K562 (cell line): ENCODE results near the gene HYAL4. TPM values are rescaled to one million over a fixed set of nuclear protein-coding genes. Genes with fewer than 3 reads are reported as not detected.

Experiments
- ATAC-seq: fragments of 200-7000 bp; cut with Tn5 transposase; 3 replicates; pipeline ENCODE4 v1.9.1; 2020; ENCODE audit warnings: moderate library complexity
- BruUV-seq: library from RNA; stranded (reverse); fragments of 400-500 nt; replicated peaks from 2 replicates; lab custom pipeline; 2021; lab: Mats Ljungman, UMichigan
- CTCF ChIA-PET: fragments of 300-600 bp; formaldehyde crosslinking; extraction: SDS; loops from one replicate; lab custom pipeline; 2021; ENCODE audit warnings: low intra/inter-chr PET ratio; lab: Yijun Ruan, JAX
- POLR2A ChIA-PET: fragments of 300-600, 350-650 bp; sonication (Branson Sonifier 250); formaldehyde crosslinking; extraction: SDS; loops from one replicate; lab custom pipeline; 2021; ENCODE audit warnings: antibody characterized with exemption, inconsistent platforms; lab: Yijun Ruan, JAX
- DNase-seq, 4 experiments: peaks; one replicate each; pipeline versions ENCODE4 v3.0.0 to v3.0.0-alpha.2; 2011 to 2018; ENCODE audit warnings: low spot score in 3 of 4, mixed read lengths in 3 of 4; ENCODE audit errors: extremely low read depth in 1 of 4
- FAIRE-seq: peaks from 2 replicates; lab custom pipeline; 2011; peaks lifted over from hg19 to GRCh38; lab: Jason Lieb, UNC
- H2AFZ ChIP-seq: 2 replicates; pipeline ENCODE4 v1.6.0; 2011; ENCODE audit warnings: low read depth, low read length, control low read depth, inconsistent platforms
- H3K27ac ChIP-seq: fragments of 200-600 bp; 3 replicates; pipeline ENCODE4 v1.8.0; 2011; ENCODE audit warnings: low read depth, mild to moderate bottlenecking, control low read depth, inconsistent platforms, low read length, moderate library complexity, mixed read lengths; ENCODE audit errors: extremely low read depth
- H3K27me3 ChIP-seq, 2 experiments: fragments of 300-600 bp in 1 of 2; 2 replicates in 1 of 2; 3 replicates in 1 of 2; pipeline versions ENCODE4 v1.6.0 to v1.8.0; 2011; ENCODE audit warnings: inconsistent platforms in 2 of 2, low read length in 2 of 2, mild to moderate bottlenecking in 1 of 2, mixed read lengths in 1 of 2, moderate library complexity in 1 of 2; ENCODE audit not compliant: control insufficient read depth in 2 of 2, insufficient read depth in 2 of 2
- H3K36me3 ChIP-seq: fragments of 300-600 bp; 3 replicates; pipeline ENCODE4 v1.8.0; 2011; ENCODE audit warnings: mild to moderate bottlenecking, low read length, inconsistent platforms; ENCODE audit not compliant: control insufficient read depth, insufficient read depth
- H3K4me1 ChIP-seq, 2 experiments: fragments of 200-600 bp in 1 of 2; replicated peaks in 1 of 2; 2 replicates in 1 of 2; 3 replicates in 1 of 2; pipeline versions ENCODE4 v1.5.1 to v1.8.0; 2011; ENCODE audit warnings: inconsistent platforms in 2 of 2, low read length in 2 of 2, mild to moderate bottlenecking in 1 of 2, mixed read lengths in 1 of 2, moderate library complexity in 1 of 2; ENCODE audit not compliant: control insufficient read depth in 2 of 2, insufficient read depth in 2 of 2
- H3K4me2 ChIP-seq: 2 replicates; pipeline ENCODE4 v1.6.1; 2011; ENCODE audit warnings: low read length, control low read depth, inconsistent platforms, mixed read lengths; ENCODE audit not compliant: insufficient read depth
- H3K4me3 ChIP-seq: fragments of 200-600 bp; sonication (generic), shearing (Covaris generic); 2 replicates; pipeline ENCODE4 v1.5.1; 2016; ENCODE audit warnings: control low read depth, inconsistent platforms
- H3K79me2 ChIP-seq: fragments of 200-600 bp; 3 replicates; pipeline ENCODE4 v1.8.0; 2011; ENCODE audit warnings: low read length, inconsistent platforms; ENCODE audit not compliant: control insufficient read depth, insufficient read depth
- H3K9ac ChIP-seq, 2 experiments: 2 replicates each; pipeline versions ENCODE4 v1.6.0 to v1.6.1; 2011; ENCODE audit warnings: low read depth in 2 of 2, low read length in 2 of 2, control low read depth in 1 of 2, inconsistent platforms in 1 of 2, mild to moderate bottlenecking in 1 of 2, mixed read lengths in 1 of 2; ENCODE audit not compliant: insufficient read depth in 1 of 2
- H3K9me1 ChIP-seq: one replicate; pipeline ENCODE4 v1.6.0; 2011; ENCODE audit warnings: inconsistent platforms, mild to moderate bottlenecking, low read length, moderate library complexity; ENCODE audit not compliant: control insufficient read depth, insufficient read depth
- H3K9me3 ChIP-seq: replicated peaks from 2 replicates; pipeline ENCODE4 v1.5.1; 2011; ENCODE audit warnings: low read depth, low read length, inconsistent platforms; ENCODE audit not compliant: control insufficient read depth, insufficient read depth
- H4K20me1 ChIP-seq: replicated peaks from 2 replicates; pipeline ENCODE4 v1.6.1; 2011; ENCODE audit warnings: low read length, inconsistent platforms, mixed read lengths; ENCODE audit not compliant: control insufficient read depth, insufficient read depth
- ARID1B ChIP-seq: fragments of 450-650 bp; IDR thresholded peaks from 2 replicates; pipeline ENCODE4 v1.6.1; 2016; ENCODE audit warnings: antibody characterized with exemption, mild to moderate bottlenecking, inconsistent platforms
- CTBP1 ChIP-seq: fragments of 450-650 bp; IDR thresholded peaks from 2 replicates; pipeline ENCODE4 v1.6.1; 2016; ENCODE audit warnings: borderline replicate concordance
- E2F1 ChIP-seq: sonication (generic); formaldehyde crosslinking; IDR thresholded peaks from 2 replicates; pipeline ENCODE4 v1.8.1; 2023; ENCODE audit warnings: mild to moderate bottlenecking, missing genetic modification reagents, moderate library complexity
- ETS1 ChIP-seq: conservative IDR thresholded peaks from 2 replicates; pipeline ENCODE4 v1.6.1; 2011; ENCODE audit warnings: low read depth, mild to moderate bottlenecking, low read length; ENCODE audit not compliant: control insufficient read depth
- MCM2 ChIP-seq: fragments of 450-650 bp; IDR thresholded peaks from 2 replicates; pipeline ENCODE4 v1.6.1; 2017; ENCODE audit warnings: low read depth, mild to moderate bottlenecking
- MCM3 ChIP-seq: fragments of 450-650 bp; IDR thresholded peaks from 2 replicates; pipeline ENCODE4 v1.6.1; 2016
- MEIS2 ChIP-seq: fragments of 450-650 bp; IDR thresholded peaks from 2 replicates; pipeline ENCODE4 v1.6.1; 2014; ENCODE audit warnings: mild to moderate bottlenecking; ENCODE audit not compliant: partially characterized antibody
- TSC22D4 ChIP-seq: fragments of 450-650 bp; IDR thresholded peaks from 2 replicates; pipeline ENCODE4 v1.6.1; 2016; ENCODE audit warnings: missing genetic modification characterization, missing biosample characterization, control low read depth
- ZNF23 ChIP-seq: fragments of 250-450 bp; sonication (Bioruptor Pico); IDR thresholded peaks from 2 replicates; pipeline ENCODE4 v1.4.0; 2020; ENCODE audit warnings: mild to moderate bottlenecking
- ZNF668 ChIP-seq: fragments of 250-450 bp; sonication (Bioruptor Pico); IDR thresholded peaks from 2 replicates; pipeline ENCODE4 v1.8.0; 2022; ENCODE audit warnings: mild to moderate bottlenecking, inconsistent platforms
- in situ Hi-C: fragments of 300-500 bp; cut with MboI; formaldehyde crosslinking; loops from 4 replicates; pipeline ENCODE4 v1.15.0; 2018; ENCODE audit warnings: inconsistent platforms, mixed read lengths
- intact Hi-C: fragments of 100-400 bp; cut with micrococcal nuclease; formaldehyde crosslinking; loops from 2 replicates; pipeline ENCODE4 v1.14.2; 2022
- polyA plus RNA-seq, 8 experiments: library from polyadenylated mRNA; depleted of rRNA in 4 of 8; stranded (reverse) in 5 of 8; unstranded in 3 of 8; fragments of >200 nt; fragmentation: Nextera tagmentation in 2 of 8; fragmentation: Illumina TruSeq in 1 of 8; extraction: Ambion mirVana in 2 of 8; extraction: Trizol in 1 of 8; gene quantifications; 2 replicates each; pipeline versions ENCODE4 v1.2.1 to v1.2.3, GENCODE V29; 2011 to 2014; ENCODE audit warnings: inconsistent platforms in 1 of 8, missing spikeins in 1 of 8
- total RNA-seq, 7 experiments: library from RNA; depleted of rRNA in 6 of 7; stranded (reverse); fragments of >200 nt in 6 of 7; fragmentation: Illumina TruSeq in 2 of 7; extraction: Trizol in 2 of 7; gene quantifications; 2 replicates each; pipeline versions ENCODE4 v1.2.1 to v1.2.3, GENCODE V29; 2011 to 2021; ENCODE audit warnings: low replicate concordance in 1 of 7

Gene HYAL4
- total and polyA plus RNA-seq, 9 of the 15 experiments (the other 6 are each of a cell fraction or from before 2014, with no cell fraction given), result not detected

GRCh38 chr7:123883154-123883553, 38.2 kb downstream of the HYAL4 start:
- Histone ChIP-seq H3K9ac (no peak overlapping the region), H3K79me2 (no peaks in the 10 kb centered on the region), H3K27ac (no peak overlapping the region), H3K36me3 (no peaks in the 10 kb centered on the region), H3K9me1 (no peaks in the 10 kb centered on the region), H3K4me3 (no peak overlapping the region), H3K9me3 (no peaks in the 10 kb centered on the region), H3K27me3 (no peaks in the 10 kb centered on the region), H4K20me1 (no peaks in the 10 kb centered on the region), H3K4me1 (no peaks in the 10 kb centered on the region), H2AFZ (no peak overlapping the region), H3K4me2 (no peak overlapping the region)
- ChIA-PET POLR2A (no interaction called here), CTCF (no interaction called here)
- TF ChIP-seq ETS1 (no peak), MCM3 (no peak), TSC22D4 (tag) (no peak), ZNF668 (CRISPR knock-in tag) (no peak), ZNF23 (CRISPR knock-in tag) (no peak), E2F1 (CRISPR knock-in tag) (no peak), CTBP1 (no peak), MEIS2 (no peak), ARID1B (no peak), MCM2 (no peak)
- FAIRE-seq, result no peak
- in situ Hi-C loops, result no loop called here
- no TSS peak for BruUV-seq
- ATAC-seq, result no peak
- DNase-seq, result no peak
- intact Hi-C loops, result no loop called here
